ENCODE measurements around the gene ACTN2.

The ACTN2 gene

DNA sequence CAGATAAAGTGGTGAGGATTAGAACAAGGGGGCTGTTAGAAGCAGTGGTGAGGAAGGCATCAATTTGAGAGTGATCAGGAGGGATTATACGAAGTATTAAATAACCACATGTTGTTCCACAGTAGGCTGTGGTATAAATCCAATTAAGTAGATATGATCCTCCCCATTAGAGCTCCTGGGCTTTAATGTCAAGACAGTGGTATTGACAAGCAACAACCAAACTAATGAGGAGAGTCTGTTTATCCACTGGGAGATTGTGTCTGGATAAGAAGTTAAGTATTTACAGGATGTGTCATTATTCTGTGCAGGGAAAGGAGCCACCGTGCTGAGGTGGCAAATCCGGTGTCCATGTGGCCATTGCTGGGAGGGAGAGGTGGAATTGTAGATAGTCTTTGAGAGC is 5.8 kb downstream of the ACTN2 start:
- no peak for DNase-seq

DNA sequence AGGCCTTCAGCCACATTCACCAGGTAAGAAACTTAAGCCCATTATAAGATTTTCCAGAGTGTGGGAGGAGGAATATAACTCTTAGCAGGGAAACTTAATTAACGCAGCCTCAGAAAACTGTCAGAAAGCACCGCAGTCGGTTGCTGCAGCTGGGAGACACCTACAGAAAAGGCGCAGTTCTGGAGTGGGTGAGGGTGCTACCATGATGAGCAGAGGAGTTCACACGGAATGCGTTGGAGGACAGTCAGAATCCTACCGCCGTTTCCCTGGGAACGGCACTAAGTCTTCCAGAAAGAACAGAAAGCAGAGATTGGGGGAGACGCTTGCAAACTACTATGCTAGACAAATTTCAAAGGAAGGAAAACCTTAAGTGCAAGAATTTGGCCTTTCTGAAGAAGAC is 6.4 kb downstream of the ACTN2 start:
- DNase-seq = no peak

DNA sequence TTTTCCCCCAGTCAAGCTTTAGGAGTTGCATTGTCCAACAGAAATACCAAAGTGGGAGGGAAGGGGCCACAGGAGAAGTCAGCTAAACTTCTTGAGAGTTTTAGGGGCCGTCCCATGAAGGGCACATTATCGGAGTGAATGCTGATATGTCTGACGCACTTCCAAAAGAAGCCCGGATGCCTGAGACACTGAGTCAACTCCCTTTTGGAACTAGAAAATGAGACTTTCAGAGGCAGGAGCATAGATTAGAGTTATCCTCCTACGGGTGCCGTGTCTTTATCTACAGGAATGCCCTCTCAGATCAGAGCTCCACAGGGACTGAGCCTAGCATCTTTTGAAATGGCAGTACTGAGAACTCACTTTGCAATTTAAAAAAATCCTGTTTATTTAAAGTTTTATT is 13.1 kb downstream of the ACTN2 start:
- DNase-seq = no peak

DNA sequence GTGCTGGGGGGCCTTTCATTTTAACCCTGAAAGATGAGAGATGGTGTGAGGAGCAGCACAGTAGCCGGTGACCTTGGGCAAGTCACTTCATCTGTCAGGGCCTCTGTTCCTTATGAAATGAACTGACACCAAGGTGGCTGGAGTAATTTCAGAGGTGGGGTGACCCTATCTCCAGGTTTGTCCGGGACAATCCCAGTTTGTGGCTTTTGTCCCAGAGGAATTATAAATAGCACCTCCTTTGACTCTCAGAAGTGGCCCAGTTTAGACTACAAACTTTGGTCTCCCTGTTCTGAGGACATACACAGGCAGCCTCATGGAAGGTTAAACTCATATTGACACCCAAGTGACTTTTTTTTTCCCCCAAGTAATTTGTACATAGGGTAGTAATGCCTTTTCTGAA is 14.6 kb downstream of the ACTN2 start:
- no peak for DNase-seq

DNA sequence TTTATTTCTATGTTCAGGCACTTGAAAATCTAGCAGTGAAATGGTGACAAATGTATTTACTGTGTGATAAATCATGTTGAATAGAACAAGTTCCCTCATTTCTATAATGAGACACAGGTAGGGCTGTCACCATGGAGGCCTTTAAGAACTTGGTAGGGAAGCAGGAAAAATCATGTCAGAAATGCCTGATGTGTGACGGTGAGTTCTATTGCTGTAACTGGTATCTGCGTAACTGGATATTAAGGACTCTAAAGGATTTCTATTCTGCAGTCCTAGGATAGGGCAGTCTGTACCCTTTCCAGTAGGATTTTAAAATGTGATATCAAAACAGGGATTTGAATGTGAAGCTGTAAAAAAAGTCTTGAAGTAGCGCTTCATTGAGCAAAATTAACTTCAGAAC is 15.5 kb downstream of the ACTN2 start:
- no peak for DNase-seq

DNA sequence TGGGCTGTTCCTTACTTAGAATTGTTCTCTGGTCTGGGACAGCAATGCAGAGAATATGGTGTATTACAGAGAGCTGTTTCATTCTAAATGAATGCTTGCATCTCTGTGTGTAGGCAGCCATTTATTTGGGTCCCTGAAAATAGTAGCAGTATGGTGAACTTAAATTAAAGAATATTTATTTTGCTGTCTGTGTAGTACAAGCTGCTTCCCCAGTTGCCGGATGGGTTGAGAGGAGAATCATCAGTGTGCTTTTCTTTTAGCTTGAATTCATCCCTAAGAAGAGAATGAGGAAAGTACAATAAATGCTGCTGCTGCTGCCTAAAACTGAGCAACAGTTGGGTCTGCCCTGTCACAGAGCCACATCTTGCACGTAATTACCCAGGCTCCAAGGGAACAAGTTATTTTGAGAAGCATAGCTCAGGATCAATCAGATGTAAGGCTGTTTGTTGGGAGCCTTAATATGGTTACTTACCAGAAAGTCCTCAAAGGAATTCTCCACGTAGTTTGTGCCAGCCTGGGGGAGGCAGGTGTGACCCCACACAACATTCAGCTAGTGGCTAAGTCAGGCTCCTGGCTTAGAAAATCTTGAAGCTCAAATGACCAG is 16.6 kb downstream of the ACTN2 start:
- DNase-seq = no peak

DNA sequence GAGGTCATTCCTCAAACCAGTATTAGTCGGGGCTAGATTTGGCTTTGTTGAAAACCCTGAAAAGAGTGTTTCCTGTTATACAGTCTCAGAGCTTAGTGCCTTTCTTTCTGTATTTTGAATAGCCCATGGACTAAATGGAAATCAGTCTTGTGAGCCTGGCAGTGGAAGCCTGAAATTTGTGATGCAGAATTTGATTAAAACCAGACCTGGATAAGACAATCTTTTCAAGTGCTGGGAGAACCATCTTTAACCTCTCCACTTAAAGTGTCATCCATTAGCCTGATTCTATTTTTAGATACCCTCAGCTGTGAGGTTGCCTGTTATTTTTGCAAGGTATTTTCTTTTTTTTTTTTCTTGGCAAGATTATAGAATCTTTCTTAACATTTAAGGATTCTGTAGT is 19.5 kb downstream of the ACTN2 start:
- DNase-seq = no peak

DNA sequence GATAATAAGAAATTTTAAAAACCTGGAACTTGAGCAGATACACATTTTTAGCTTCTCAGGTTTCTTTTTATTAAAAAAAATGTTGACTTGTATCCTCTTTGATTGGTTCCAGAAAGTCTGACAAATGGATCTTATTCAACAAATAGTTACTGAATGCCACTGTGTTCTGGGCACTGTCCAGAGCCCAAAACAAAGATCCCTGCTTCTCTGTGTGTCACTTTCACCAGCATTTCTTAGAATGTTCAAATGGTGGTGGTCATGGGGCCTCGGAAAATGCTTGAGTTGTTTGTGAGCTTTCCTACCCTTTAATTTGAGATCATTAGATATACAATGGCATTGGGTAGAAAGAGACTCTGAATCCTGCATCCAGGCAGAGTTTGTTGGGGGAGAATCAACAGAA is 19.9 kb downstream of the ACTN2 start:
- DNase-seq = no peak

DNA sequence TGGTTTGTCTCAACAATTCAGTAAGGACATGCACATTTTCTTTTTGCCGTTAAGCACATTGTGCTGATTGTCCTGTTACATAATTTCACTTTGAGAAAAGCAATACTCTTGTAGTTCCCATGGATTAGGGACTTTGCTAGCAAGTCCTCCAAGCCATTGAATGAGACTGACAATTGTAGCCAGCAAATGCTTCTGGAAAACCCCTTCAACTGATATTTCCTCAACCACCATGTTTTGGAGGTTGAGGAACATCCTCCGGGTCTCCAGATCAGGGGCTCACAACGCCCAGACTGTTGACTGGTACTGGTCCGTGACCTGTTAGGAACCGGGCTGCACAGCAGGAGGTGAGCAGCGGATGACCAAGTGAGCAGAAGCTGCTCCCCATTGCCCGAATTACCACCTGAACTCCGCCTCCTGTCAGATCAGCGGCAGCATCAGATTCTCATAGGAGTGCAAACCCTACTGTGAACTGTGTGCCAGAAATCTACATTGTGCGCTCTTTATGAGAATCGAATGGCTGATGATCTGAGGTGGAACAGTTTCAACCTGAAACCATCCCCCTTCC is 24.1 kb downstream of the ACTN2 start:
- DNase-seq = no peak

DNA sequence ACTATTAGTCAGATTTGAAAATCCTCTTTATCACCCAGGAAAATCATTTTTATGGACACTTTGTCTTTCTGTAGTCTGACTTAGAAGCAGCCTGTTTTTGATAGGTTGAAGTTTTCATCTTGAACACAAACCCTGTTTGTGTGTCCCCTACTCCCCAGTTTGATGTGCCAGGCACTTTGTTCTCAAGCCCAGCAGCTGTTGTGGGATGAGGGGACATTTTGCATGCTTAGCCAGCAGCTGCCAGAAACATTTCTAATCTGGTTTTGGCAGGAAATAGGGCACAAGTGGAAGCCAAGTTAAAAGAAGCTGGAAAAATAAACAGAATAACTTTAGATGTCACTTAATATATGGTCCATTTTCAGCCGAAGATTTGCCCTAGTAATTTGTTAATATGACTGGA is 29.9 kb downstream of the ACTN2 start:
- no peak for DNase-seq

DNA sequence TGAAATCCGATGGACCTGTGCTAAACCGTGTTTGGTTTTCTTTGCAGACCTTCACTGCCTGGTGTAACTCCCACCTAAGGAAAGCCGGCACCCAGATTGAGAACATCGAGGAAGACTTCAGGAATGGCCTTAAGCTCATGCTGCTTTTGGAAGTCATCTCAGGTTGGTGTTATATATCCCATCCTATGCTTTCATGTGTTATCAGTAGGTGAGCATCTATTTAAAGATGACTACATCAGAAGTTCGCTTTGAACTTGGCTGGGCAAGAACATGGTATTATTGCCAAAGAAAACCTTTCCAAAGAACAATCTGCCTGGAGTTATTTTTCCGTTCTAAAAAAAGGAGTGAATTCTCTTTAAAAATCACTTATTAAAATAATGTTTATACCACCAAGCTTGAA is 31.5 kb downstream of the ACTN2 start:
- no peak for DNase-seq

DNA sequence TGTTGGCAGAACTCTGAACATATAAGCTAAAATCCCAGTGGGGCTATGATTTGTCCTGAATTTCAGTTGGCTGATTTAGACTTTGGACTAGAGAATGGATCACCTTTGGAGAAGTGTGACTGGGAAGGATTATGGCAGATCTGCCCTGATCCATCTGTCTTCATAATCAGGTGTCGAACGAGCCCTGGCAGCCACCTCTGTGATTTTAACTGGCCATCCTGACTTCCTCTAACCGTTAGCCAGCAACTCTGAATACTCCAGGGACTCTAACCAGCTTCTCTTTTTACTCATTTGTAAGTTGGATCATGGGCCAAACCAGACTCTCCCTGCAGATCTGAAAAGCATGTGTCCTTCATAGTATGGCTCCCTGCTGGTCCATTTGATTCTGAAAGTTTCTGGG is 32.0 kb downstream of the ACTN2 start:
- DNase-seq = no peak

DNA sequence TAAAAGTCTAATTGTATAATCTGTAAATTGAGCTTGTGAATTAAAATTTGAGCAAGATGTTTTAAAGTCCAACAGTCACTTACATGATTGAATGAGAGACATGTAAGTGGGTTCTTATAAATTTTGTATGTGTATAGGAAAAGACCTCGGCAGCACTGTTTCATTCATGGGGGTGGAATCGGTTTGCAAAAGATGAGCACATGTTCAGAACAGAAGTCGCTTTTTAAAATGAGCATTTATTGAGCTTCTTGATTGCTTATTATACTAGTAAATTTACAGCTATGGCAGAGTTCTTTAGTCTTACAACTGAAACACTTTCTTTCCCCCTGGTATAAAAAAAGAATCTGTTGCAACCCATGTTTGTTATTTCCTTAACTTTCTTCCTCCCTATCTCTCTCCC is 33.9 kb downstream of the ACTN2 start:
- no peak for DNase-seq

DNA sequence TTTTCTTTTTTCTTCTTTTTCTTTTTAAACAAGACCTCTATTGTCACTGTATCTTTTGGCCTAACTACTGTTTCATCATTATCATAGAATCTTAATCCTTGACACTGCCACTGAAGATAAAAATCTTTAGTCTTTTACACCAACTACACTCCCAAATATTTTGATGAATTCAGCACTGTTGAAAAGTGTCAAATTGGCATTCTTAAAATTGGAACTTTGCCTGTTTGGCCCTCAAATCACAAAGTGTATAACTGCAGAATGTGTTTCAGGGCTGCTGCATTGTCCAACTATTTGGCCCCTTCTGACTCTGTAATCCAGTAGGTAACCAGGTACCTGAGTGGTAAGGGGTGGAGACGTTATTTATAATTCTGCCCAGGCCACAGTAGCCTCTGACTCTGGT is 34.3 kb downstream of the ACTN2 start:
- DNase-seq = no peak

DNA sequence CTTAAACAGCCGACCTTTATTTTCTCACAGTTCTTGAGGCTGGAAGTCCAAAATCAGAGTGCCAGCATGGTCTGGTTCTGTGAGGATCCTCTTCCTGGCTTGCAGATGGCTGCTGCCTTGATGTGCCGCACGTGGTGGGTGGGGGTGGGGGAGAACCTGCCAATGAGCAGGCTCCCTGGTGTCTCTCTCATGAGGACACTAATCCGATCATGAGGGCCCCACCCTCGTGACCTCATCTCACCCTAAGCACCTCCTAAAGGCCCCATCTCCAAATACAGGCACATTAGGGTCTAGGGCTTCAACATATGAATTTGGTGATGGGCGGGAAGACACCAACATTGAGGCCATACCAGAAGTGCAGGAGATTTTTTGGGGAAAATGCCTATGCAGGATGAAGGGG is 37.8 kb downstream of the ACTN2 start:
- no peak for DNase-seq

DNA sequence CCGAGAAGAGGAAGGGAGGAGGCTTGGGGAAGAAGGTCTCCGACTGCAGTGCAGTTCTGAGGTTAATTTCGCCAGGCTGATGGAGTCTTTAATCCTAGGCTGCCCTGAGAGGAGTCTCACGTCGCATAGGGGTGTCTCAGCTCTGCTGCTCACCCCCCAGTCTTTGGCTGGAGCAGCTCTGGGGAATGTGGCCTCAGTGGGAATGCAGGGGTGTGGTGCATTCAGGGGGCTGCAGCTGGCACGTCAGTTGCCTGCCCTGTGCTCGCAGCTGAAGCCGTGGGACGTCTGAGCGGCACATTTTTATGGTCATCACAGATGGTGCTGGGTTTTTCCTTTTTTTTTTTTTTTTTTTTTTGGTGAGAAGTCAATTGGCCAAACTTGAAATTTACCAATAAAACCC is 38.2 kb downstream of the ACTN2 start:
- DNase-seq = no peak

DNA sequence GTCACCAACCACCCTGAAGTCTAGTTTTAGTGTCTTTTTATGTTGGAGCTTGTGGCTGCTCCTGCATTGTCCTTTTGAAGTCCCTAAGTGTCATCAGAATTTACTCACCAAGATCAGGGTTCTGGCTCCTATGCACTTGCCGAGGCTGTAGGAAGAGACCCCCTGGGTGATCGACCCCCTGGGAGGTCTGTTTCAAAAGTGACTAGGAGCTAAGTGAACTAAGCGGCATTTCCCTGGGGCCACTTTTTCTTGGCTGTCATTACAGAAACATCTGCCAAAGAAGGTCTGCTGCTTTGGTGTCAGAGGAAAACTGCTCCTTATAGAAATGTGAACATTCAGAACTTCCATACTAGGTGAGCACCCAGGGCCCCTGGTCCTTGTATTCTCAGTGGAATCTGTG is 39.4 kb downstream of the ACTN2 start:
- DNase-seq = no peak

DNA sequence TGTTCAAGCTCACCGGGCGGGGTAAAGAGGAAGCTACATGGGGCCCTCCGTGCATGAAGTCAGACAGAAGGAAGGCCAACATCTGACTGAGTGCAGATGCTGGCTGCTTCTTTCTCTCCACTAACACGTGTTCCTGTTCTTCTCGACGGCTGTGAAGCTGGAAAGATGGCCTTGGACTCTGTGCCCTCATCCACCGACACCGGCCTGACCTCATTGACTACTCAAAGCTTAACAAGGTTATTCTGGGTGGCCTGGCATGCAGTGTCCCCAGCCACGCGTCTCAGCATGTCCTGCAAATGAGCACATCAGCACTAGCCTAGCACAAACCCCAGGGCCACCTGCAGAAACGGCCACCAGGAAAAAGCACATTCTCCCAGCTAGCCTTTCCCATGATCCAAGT is 41.2 kb downstream of the ACTN2 start:
- no peak for DNase-seq

DNA sequence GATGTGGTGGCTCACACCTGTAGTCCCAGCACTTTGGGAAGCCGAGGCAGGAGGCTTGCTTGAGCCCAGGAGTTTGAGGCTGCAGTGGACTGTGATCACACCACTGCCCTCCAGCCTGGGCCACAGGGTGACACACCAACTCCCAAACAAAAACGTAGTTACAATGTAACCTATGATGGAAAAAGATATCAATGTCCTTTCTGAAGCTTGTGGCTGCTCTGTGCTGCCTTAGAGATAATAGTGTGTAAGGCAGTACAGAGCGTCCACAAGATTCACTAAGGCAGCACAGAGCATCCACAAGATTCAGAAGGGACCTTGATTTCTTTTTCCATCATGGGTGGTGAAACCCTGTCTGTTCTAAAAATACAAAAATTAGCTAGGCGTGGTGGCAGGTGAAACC is 42.5 kb downstream of the ACTN2 start:
- no peak for DNase-seq

DNA sequence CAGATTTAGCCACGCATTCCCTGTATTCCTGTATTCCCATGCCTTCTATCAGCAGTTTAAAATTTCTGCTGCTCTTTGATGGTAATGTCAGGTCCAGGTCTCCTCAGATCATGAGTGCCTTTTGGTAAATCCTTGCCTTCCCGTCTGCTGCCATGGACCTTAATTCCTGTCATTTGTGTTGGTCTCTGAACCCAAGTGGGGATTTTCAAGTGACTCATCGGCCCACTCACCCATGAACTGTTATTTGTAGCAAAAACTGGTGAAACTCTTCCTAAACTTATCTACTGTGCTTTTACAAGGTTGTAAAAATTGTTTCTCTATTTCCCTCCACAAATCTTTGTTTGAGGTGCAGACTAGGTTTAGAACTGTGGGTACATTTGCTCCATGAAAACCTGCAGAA is 47.4 kb downstream of the ACTN2 start:
- DNase-seq = no peak

DNA sequence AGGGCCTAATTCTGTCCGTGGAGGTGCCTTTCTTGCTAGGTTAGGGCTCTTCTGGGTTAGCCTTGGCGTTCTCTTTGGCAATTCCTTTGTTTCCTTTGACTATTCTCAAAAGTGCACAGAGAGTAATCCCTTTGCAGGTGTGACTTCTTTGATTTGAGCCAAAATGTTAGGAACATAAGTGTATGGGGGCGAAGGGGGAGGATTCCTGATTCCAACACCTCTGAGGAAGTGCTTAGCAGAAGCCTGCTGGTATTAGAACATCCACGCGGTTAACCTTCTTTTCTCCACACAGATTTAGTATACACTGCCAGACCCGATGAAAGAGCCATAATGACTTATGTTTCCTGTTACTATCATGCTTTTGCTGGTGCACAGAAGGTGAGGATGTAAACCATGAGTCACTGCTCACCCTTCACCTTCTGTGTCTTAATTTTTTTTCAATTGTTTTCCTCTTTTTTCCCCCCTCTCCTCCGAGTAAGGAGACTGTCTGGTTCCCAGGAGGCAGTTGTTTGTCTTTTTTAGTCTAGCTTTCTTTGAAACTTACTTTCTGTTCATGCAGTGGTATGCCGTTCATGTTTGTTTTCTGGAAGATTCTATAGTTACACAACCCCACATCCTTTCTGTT is 48.0 kb downstream of the ACTN2 start:
- no peak for DNase-seq

DNA sequence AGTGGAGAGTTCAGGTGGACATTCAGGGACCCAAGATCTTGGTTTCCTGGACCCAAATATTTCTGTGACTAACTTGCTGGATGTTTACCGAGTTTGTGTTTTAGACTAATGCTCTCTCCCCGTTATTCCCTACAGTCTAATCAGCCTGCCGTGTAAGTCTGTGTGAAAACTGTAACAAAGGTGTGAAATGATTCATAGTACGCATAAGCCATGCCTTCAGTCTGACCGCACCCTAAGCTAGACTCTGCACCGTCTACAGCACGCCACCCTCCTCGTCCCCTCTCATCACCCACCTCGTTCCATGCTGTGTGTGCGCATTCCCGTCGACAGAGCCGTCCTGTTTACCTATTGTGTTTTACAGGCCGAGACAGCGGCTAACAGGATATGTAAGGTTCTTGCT is 50.5 kb downstream of the ACTN2 start:
- DNase-seq = no peak

DNA sequence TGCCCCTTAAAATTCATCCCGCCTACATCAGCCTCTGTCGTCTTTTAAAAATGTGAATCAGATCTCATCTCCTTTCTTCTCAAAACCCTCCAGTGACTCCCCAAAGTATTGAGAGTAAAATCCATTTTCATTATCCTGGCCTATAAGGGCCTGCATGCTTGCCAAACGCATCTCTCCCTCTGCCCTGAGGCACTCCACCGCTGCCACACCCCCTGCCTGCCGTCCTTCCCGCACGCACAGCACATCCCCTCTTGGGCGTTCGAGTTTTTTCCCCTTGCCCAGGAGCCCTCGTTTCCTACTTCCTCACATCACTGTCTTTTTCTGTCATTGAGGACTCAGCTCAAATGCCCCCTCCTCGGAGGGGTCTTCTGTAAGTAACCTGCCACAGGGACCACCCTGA is 55.5 kb downstream of the ACTN2 start:
- DNase-seq = no peak

DNA sequence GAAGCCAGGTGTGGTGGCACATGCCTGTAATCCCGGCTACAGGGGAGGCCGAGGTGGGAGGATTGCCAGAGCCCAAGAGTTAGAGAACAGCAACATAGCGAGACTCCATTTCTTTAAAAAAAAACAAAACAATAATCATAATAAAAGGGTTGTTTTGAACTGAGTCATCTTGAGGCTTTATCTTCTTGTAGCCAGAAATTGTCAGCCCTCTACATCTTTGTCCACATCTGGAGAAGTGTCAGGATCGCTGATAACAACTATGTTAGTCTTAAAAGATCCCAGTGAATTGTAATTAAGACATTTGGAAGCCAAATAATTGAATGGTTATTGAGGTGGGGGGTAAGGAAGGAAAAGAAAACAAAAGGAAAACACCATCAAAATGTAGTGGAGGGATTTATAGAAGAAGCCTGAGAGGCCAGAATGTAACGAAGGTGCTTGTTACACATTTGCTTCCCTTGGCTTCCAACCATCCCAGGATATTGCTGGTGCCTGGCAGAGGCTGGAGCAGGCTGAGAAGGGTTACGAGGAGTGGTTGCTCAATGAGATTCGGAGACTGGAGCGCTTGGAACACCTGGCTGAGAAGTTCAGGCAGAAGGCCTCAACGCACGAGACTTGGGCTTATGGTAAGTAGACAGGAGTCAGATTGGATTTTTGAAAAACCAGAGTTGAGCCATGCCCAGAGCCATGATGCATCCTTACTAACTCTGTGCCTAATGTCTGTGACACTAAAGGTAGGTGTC is 56.3 kb downstream of the ACTN2 start:
- no peak for DNase-seq
